ENCODE data around the gene HES5.
"Not testable (repeated sequence)": the region's sequence is repeated elsewhere in the genome, so short reads cannot be mapped to it uniquely, and the experiment has no call there.

GRCh38 chr1:2569703-2570102 is 39.6 kb upstream of the HES5 start:
- not testable (repeated sequence) for TF ChIP-seq POLR2A, CTCF (IDR thresholded peaks at IDR 0.05)

Measured in uterus (tissue), 2 donors.